AG20443 (cell line): ENCODE results near the gene E2F4.

Experiments
- DNase-seq: peaks from one replicate; pipeline ENCODE4 v3.0.0; 2012; ENCODE audit warnings: low spot score, mixed read lengths

The E2F4 gene

GRCh38 chr16:67235816-67236562, 44.0 kb downstream of the E2F4 start:
- peak; percentile 35 for DNase-seq

GRCh38 chr16:67236563-67237395, 44.8 kb downstream of the E2F4 start:
- peak; percentile 86 for DNase-seq

GRCh38 chr16:67237396-67238277, 45.7 kb downstream of the E2F4 start:
- no peak for DNase-seq

- no peak for DNase-seq
These were observed 46.3 kb downstream of the E2F4 start for GRCh38 chr16:67238278-67238575.

- DNase-seq = no peak
These were observed 47.0 kb downstream of the E2F4 start for GRCh38 chr16:67238806-67239470.

- peak; percentile 24 for DNase-seq
These were observed 48.6 kb downstream of the E2F4 start for GRCh38 chr16:67240506-67240905.

GRCh38 chr16:67241008-67241900, 49.3 kb downstream of the E2F4 start:
- DNase-seq = peak; percentile 87

- no peak for DNase-seq
These were observed 50.3 kb downstream of the E2F4 start for GRCh38 chr16:67242138-67242730.

GRCh38 chr16:67243481-67243880, 51.5 kb downstream of the E2F4 start:
- DNase-seq = no peak

- peak; percentile 80 for DNase-seq
These were observed 52.6 kb downstream of the E2F4 start for GRCh38 chr16:67244387-67245185.

- no peak for DNase-seq
These were observed 53.2 kb downstream of the E2F4 start for GRCh38 chr16:67245186-67245585.

- DNase-seq = no peak
These were observed 53.7 kb downstream of the E2F4 start for GRCh38 chr16:67245674-67246080.

GRCh38 chr16:67246081-67246755, 54.3 kb downstream of the E2F4 start:
- peak; percentile 72 for DNase-seq

GRCh38 chr16:67246756-67247191, 54.8 kb downstream of the E2F4 start:
- DNase-seq = no peak

- peak; percentile 96 for DNase-seq
These were observed 55.5 kb downstream of the E2F4 start, which contains the start of gene FHOD1 for GRCh38 chr16:67247192-67248072. Gene FHOD1, minus strand, starts transcription at chr16:67247481. Its CDS starts 71 bp downstream, at chr16:67247410.

GRCh38 chr16:67248073-67248400, 56.1 kb downstream of the E2F4 start:
- DNase-seq = no peak
